22Rv1 (cell line): Measurements from ENCODE around the gene TOX4.
"Not testable (repeated sequence)": the region's sequence is repeated elsewhere in the genome, so short reads cannot be mapped to it uniquely, and the experiment has no call there.

Experiments
- H3K27ac ChIP-seq: fragments of 450-650 bp; 2 replicates; pipeline ENCODE4 v1.5.1; 2017
- CTCF ChIP-seq: fragments of 450-650 bp; IDR thresholded peaks from 2 replicates; pipeline ENCODE4 v1.5.1; 2017; ENCODE audit warnings: mild to moderate bottlenecking
- ZFX ChIP-seq: fragments of 450-650 bp; IDR thresholded peaks from 2 replicates; pipeline ENCODE4 v1.6.1; 2017; ENCODE audit warnings: antibody characterized with exemption, borderline replicate concordance

TOX4 gene

GRCh38 chr14:21476925-21477681, at the start of gene TOX4, which contains the start of gene RAB2B:
TSS of gene TOX4 (plus strand) at chr14:21477195. CDS start at chr14:21477279, 84 bp downstream.
TSS of gene RAB2B (minus strand) at chr14:21476959. CDS start at chr14:21476872, 87 bp downstream.
- TF ChIP-seq ZFX (no peak), CTCF (peak; percentile 99)
- peak within 1 kb of the TSS; percentile 85 for H3K27ac ChIP-seq

GRCh38 chr14:21428930-21429329, 48.1 kb upstream of the TOX4 start:
- no peak for TF ChIP-seq CTCF
- no peak for TF ChIP-seq ZFX
- H3K27ac ChIP-seq, result no peak overlapping the region

GRCh38 chr14:21431126-21431525, 45.9 kb upstream of the TOX4 start:
- no peak overlapping the region for H3K27ac ChIP-seq
- TF ChIP-seq ZFX (no peak), CTCF (no peak)

- no peak for TF ChIP-seq ZFX
- peak overlapping the region; percentile 82 for H3K27ac ChIP-seq
Observed at GRCh38 chr14:21436567-21437062, 40.4 kb upstream of the TOX4 start.

- no peak for TF ChIP-seq ZFX
- TF ChIP-seq CTCF, result no peak
- peak overlapping the region; percentile 82 for H3K27ac ChIP-seq
Observed at GRCh38 chr14:21437063-21437901, 39.7 kb upstream of the TOX4 start.

GRCh38 chr14:21440859-21441258, 36.1 kb upstream of the TOX4 start:
- H3K27ac ChIP-seq, result no peak overlapping the region
- no peak for TF ChIP-seq ZFX
- no peak for TF ChIP-seq CTCF

GRCh38 chr14:21442657-21443056, 34.3 kb upstream of the TOX4 start:
- not testable (repeated sequence) for H3K27ac ChIP-seq

- H3K27ac ChIP-seq, result 0 out of 2 replicates have a peak overlapping the region, but pooled peaks have one; percentile 15
- TF ChIP-seq ZFX, result no peak
- no peak for TF ChIP-seq CTCF
Observed at GRCh38 chr14:21449899-21450216, 27.1 kb upstream of the TOX4 start.
